HG02840 (cell line): ENCODE results near the gene BCAM.
"Not testable (repeated sequence)": the region's sequence is repeated elsewhere in the genome, so short reads cannot be mapped to it uniquely, and the experiment has no call there.

Experiments
- ATAC-seq: cut with Tn5 transposase; IDR thresholded peaks from one replicate; pipeline ENCODE4 v1.9.1; 2021; ENCODE audit warnings: mild to moderate bottlenecking, moderate library complexity, moderate number of reproducible peaks; ENCODE audit not compliant: unreplicated experiment, low FRiP score

Gene BCAM

GRCh38 chr19:44808463-44809371, at the start of gene BCAM:
TSS of gene BCAM (plus strand) at chr19:44809103. CDS start at chr19:44809125, 22 bp downstream.
- no peak for ATAC-seq

- no peak for ATAC-seq
Measured at GRCh38 chr19:44762038-44762437, 46.9 kb upstream of the BCAM start.

DNA sequence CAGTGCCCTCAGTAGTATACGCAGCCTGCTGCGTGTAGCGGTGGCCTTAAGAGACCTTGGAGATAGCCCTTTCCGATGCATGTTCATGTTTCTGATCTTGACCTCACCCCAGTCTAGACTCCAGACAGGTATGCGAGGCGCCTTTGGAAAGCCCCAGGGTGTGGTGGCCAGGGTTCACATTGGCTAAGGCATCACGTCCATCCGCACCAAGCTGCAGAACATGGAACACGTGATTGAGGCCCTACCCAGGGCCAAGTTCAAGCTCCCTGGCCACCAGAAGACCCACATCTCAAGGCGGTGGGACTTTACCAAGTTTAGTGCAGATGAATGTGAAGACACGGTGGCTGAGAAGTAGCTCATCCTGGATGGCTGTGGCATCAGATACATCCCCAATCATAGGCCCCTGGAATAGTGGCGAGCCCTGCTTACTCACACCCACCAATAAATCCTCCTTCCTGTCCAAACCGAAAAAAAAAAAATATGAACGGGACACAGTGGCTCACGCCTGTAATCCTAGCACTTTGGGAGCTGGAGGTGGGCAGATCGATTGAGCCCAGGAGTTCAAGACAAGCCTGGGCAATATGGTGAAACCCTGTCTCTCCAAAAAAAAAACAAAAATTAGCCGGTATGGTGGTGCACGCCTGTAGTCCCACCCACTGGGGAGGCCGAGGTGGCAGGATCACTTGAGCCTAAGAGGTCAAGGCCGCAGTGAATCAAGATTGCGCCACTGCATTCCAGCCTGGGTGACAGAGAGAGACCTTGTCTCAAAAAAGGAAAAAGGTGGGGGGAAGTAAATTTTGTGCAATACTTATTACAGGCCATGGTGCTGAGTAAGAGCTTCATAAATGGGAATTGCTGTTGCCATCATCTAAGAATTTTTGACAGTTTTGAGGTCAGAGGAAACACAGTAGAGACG, 43.6 kb upstream of the BCAM start:
- ATAC-seq = no peak

DNA sequence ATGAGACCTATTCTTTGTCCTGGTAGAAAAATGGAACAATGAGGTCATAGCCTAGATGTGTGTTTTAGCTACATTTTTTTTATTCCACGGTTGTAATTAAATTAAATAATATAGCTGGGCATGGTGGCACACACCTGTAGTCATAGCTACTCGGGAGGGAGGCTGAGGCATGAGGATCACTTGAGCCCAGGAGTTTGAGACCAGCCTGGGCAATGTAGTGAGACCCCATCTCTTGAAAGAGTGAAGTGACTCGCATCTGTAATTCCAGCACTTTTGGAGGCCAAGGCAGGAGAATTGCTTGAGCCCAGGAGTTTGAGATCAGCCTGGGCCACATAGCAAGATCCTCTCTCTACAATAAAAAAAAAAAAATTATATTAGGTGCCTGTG, 43.0 kb upstream of the BCAM start:
- no peak for ATAC-seq

DNA sequence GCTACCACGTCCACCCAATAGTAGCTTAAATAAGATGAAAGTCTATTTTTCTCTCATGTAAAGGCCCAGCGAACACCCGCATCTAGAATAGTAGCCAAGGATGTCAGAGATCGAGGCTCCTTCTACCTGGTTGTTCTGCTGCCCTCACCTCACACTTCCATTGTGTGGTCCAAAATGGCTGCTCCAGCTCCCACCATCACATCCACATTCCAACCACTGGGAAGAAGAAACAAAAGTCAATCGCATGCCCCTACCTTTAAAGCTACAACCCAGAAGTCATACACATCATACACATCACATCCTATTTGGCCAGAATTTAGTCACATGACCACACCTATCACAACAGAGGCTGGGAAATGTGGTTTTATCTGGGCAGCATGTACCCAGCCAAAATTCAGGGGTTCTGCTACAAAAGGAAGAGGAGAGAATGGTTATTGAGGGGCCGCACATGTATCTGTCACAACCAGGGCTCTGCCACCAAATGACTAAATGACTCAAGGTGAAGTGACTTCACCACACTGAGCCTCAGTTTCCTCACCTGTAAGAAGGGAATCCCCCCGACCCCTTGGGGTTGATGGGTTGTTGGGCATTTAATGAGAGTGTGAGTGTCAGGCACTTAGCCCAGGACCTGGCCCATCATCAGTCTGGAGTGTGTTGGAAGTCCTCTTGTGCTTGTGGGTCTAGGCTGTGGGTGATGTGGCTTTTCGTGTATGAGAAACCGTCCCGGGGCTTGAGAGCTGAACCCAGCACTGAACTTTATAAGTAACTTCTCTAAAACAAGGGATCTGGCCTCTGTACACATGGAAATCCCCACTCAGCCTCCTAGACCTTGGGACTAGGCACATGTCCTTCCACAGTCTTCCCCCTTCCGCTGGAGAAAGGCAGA, 41.4 kb upstream of the BCAM start:
- no peak for ATAC-seq

- peak; percentile 94 for ATAC-seq
Measured at GRCh38 chr19:44770550-44771257, 38.2 kb upstream of the BCAM start.

GRCh38 chr19:44772144-44772543, 36.8 kb upstream of the BCAM start:
- ATAC-seq = not testable (repeated sequence)

GRCh38 chr19:44772959-44773358, 35.9 kb upstream of the BCAM start:
- ATAC-seq = no peak

DNA sequence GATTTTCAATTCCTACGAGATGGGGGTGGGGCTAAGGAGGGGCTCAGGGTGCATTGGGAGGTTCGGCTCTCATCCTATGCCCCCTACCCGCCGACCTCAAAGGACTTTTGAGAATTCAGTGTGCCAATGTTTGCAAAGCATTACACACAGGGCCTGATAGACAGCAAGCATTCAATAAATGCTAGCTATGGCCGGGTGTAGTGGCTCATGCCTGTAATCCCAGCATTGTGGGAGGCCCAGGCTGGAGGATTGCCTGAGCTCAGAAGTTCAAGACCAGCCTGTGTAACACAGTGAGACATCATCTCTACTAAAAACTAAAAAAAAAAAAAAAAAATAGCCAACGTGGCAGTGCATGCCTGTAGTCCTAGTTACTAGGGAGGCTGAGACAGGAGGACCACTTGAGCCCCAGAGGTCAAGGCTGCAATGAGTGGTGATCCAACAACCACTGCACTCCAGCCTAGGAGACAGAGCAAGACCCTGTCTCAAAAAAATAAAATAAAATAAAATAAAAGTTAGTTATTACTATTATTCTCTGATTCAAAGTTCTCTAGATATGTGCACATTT, 33.1 kb upstream of the BCAM start:
- ATAC-seq = no peak

GRCh38 chr19:44776402-44777096, 32.4 kb upstream of the BCAM start:
- no peak for ATAC-seq

DNA sequence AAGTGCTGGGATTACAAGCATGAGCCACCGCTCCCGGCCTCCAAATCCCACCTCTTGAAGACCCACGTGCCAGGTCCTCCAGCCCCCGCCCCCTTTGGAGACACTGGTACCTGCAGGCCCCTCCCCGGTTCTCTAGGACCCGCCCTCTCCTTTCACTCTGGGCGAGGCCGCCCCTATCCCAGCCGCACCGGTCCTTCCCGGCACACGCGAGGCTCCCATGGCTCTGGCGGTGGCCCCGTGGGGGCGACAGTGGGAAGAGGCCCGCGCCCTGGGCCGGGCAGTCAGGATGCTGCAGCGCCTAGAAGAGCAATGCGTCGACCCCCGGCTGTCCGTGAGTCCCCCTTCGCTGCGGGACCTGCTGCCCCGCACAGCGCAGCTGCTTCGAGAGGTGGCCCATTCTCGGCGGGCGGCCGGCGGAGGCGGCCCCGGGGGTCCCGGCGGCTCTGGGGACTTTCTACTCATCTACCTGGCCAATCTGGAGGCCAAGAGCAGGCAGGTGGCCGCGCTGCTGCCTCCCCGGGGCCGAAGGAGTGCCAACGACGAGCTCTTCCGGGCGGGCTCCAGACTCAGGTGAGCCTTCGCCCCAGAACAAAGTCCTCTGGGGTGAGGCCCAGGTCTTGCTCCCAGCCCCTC, 31.1 kb upstream of the BCAM start, which contains the start of gene CBLC:
TSS of gene CBLC (plus strand) at position 176 of the 633 bp plus-strand sequence. CDS start at position 218, 42 bp downstream.
- ATAC-seq = no peak

GRCh38 chr19:44779150-44779549, 29.8 kb upstream of the BCAM start:
- ATAC-seq = no peak

DNA sequence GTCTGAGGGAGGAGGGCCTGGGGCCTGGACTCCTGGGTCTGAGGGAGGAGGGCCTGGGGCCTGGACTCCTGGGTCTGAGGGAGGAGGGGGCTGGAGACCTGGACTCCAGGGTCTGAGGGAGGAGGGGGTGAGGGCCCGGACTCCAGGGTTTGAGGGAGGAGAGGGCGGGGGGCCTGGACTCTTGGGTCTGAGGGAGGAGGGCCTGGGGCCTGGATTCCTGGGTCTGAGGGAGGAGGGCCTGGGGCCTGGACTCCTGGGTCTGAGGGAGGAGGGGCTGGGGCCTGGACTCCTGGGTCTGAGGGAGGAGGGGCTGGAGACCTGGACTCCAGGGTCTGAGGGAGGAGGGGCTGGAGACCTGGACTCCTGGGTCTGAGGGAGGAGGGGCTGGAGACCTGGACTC, 27.2 kb upstream of the BCAM start:
- not testable (repeated sequence) for ATAC-seq

- ATAC-seq = no peak
Measured at GRCh38 chr19:44782729-44783128, 26.2 kb upstream of the BCAM start.

- ATAC-seq = no peak
Measured at GRCh38 chr19:44783545-44783944, 25.4 kb upstream of the BCAM start.

GRCh38 chr19:44785271-44785670, 23.6 kb upstream of the BCAM start:
- ATAC-seq = no peak

- no peak for ATAC-seq
Measured at GRCh38 chr19:44785993-44786392, 22.9 kb upstream of the BCAM start.

- no peak for ATAC-seq
Measured at GRCh38 chr19:44788971-44789370, 19.9 kb upstream of the BCAM start.
